Central memory CD8-positive, alpha-beta T cell (primary cell): ENCODE results near the gene ZBTB14.

ENCODE experiments used
- ATAC-seq: fragments of 150-1000 bp; cut with Tn5 transposase; replicated peaks from 2 replicates; pipeline ENCODE4 v1.10.0; 2022; ENCODE audit warnings: mild to moderate bottlenecking, moderate FRiP score, moderate number of reproducible peaks; ENCODE audit not compliant: poor library complexity, severe bottlenecking; ENCODE audit errors: extremely low read depth
- DNase-seq, 2 donors: peaks; one replicate each; pipeline ENCODE4 v3.0.0; 2021; ENCODE audit warnings: low spot score in 2 of 2
- H3K27ac Mint-ChIP-seq: one replicate; pipeline ENCODE4 v1.8.0; 2022; ENCODE audit warnings: low read depth, mild to moderate bottlenecking, moderate library complexity, mixed read lengths
- H3K27me3 Mint-ChIP-seq: one replicate; pipeline ENCODE4 v1.8.0; 2022; ENCODE audit warnings: mixed read lengths
- H3K36me3 Mint-ChIP-seq: one replicate; pipeline ENCODE4 v1.8.0; 2022; ENCODE audit warnings: mild to moderate bottlenecking, moderate library complexity, mixed read lengths; ENCODE audit not compliant: insufficient read depth
- H3K4me1 Mint-ChIP-seq: one replicate; pipeline ENCODE4 v1.8.0; 2022; ENCODE audit warnings: mixed read lengths
- H3K4me3 Mint-ChIP-seq: one replicate; pipeline ENCODE4 v1.8.0; 2022; ENCODE audit warnings: mild to moderate bottlenecking, moderate library complexity, mixed read lengths
- H3K9me3 Mint-ChIP-seq: one replicate; pipeline ENCODE4 v1.8.0; 2022; ENCODE audit warnings: mixed read lengths

Gene ZBTB14

DNA sequence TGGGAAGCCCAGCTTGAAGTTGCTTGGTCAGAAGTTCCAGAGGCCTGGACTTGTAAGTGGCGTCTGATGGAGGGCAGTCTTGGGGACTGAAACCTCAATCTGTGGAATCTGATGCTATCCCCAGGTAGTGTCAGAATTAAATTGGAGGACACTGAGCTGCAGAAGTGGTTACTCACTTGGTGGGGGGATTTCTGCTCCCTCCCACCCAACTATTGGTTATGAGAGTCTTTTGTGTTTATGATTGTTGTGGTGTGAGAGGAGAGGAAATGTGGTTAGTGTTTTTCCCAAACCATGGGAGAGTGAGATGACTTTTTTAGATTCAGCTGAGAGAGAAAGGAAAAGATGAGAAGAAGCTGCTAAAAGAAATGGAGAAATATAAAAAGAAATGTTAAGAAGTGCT lies 12.8 kb downstream of the ZBTB14 start:
- H3K27ac Mint-ChIP-seq, result no peak overlapping the region
- H3K4me1 Mint-ChIP-seq, result peaks cover 13% of the 10 kb centered on the region
- no peaks in the 10 kb centered on the region for H3K27me3 Mint-ChIP-seq
- ATAC-seq (no peak), DNase-seq (no peak)
- no peaks in the 10 kb centered on the region for H3K9me3 Mint-ChIP-seq
- no peaks in the 10 kb centered on the region for H3K36me3 Mint-ChIP-seq
- no peak overlapping the region for H3K4me3 Mint-ChIP-seq

DNA sequence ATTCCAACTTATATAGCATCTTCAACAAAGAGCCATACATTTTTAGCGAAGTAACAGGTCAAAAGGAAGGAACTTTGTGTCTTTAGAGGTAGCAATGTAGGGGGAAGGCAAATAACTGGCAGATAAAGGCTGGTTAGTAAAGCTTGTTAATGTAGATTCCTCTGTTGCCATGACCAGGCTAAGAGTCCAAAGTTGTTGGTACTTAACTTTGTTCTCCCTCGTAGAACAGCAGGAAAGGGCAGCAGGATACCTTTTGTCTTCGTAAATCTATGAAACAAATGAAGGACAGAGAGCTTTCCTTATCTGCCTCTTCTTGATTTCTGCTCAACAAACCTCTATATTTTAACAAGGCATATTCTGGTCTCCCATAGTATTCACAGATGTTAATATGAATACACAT lies 18.6 kb downstream of the ZBTB14 start:
- H3K27me3 Mint-ChIP-seq, result peaks cover 22% of the 10 kb centered on the region
- no peak overlapping the region for H3K27ac Mint-ChIP-seq

GRCh38 chr18:5275872-5276271 lies 19.7 kb downstream of the ZBTB14 start:
- Mint-ChIP-seq H3K9me3 (no peaks in the 10 kb centered on the region), H3K36me3 (no peaks in the 10 kb centered on the region), H3K4me3 (no peak overlapping the region), H3K27ac (no peak overlapping the region), H3K27me3 (peaks cover 28% of the 10 kb centered on the region), H3K4me1 (no peaks in the 10 kb centered on the region)
- no peak for DNase-seq
- no peak for ATAC-seq

More for the DNA sequence above, 18.6 kb downstream of the ZBTB14 start:
- DNase-seq, result no peak
- Mint-ChIP-seq H3K36me3 (no peaks in the 10 kb centered on the region), H3K9me3 (no peaks in the 10 kb centered on the region), H3K4me1 (no peaks in the 10 kb centered on the region), H3K4me3 (no peak overlapping the region)
- ATAC-seq, result no peak

DNA sequence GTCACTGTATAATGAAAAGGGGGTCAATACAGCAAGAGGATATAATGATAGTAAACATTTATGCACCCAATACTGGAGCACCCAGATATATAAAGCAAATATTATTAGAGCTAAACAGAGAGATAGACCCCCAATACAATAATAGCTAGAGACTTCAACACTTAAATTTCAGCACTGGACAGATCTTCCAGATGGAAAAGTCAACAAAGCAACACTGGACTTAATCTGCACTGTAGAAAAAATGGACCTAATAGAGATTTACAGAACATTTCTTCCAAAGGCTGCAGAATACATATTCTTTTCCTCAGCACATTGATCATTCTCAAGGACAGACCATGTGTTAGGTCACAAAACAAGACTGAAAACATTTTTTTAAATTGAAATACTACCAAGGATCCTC lies 26.7 kb downstream of the ZBTB14 start:
- Mint-ChIP-seq H3K27ac (no peak overlapping the region), H3K27me3 (peaks cover 75% of the 10 kb centered on the region), H3K4me3 (no peak overlapping the region), H3K9me3 (peaks cover 25% of the 10 kb centered on the region), H3K36me3 (peaks cover 2% of the 10 kb centered on the region), H3K4me1 (no peaks in the 10 kb centered on the region)
- DNase-seq (no peak), ATAC-seq (no peak)

DNA sequence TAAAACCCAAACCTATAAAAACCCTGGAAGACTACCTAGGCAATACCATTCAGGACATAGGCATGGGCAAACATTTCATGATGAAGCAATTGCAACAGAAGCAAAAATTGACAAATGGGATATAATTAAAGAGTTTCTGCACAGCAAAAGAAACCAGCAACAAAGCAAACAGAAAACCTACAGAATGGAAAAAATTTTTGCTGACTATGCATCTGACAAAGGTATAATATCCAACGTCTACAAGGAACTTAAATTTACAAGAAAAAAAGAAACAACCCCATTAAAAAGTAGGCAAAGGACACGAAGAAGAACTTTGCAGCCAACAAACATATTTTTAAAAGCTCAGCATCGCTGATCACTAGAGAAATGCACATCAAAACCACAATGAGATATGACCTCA lies 28.8 kb downstream of the ZBTB14 start:
- Mint-ChIP-seq H3K9me3 (peaks cover 29% of the 10 kb centered on the region), H3K4me1 (no peaks in the 10 kb centered on the region), H3K27me3 (peaks cover 75% of the 10 kb centered on the region), H3K4me3 (no peak overlapping the region), H3K27ac (no peak overlapping the region), H3K36me3 (peaks cover 2% of the 10 kb centered on the region)
- DNase-seq, result no peak
- ATAC-seq, result no peak

DNA sequence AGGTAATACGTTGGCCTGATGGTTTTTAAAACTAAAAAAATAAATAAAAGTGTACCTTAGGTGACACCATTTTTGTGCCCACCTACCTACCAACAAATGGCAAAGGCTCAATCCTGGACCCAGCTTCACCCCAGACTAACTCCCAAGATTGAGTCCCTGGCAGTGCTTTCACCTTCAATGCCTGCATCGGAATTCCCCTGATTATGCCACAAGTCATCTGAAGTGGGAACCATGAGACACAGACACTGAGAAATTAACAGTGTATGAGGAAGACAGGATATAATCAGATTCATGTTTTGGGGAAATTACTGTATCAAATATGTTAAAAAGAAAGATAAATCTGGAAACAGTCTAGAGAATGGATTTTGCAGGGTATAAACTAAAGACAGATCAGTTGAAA lies 41.6 kb downstream of the ZBTB14 start:
- ATAC-seq, result no peak
- peaks cover 2% of the 10 kb centered on the region for H3K36me3 Mint-ChIP-seq

GRCh38 chr18:5251117-5251516 lies 44.4 kb downstream of the ZBTB14 start:
- H3K36me3 Mint-ChIP-seq, result peaks cover 2% of the 10 kb centered on the region
- DNase-seq (no peak), ATAC-seq (no peak)
- no peak overlapping the region for H3K27ac Mint-ChIP-seq
- no peaks in the 10 kb centered on the region for H3K4me1 Mint-ChIP-seq
- H3K4me3 Mint-ChIP-seq, result no peak overlapping the region
- no peaks in the 10 kb centered on the region for H3K9me3 Mint-ChIP-seq
- H3K27me3 Mint-ChIP-seq, result peaks cover 21% of the 10 kb centered on the region

More for the DNA sequence above, 41.6 kb downstream of the ZBTB14 start:
- Mint-ChIP-seq H3K27ac (no peak overlapping the region), H3K27me3 (peaks cover 29% of the 10 kb centered on the region), H3K4me1 (no peaks in the 10 kb centered on the region), H3K4me3 (no peak overlapping the region), H3K9me3 (no peaks in the 10 kb centered on the region)
- no peak for DNase-seq

DNA sequence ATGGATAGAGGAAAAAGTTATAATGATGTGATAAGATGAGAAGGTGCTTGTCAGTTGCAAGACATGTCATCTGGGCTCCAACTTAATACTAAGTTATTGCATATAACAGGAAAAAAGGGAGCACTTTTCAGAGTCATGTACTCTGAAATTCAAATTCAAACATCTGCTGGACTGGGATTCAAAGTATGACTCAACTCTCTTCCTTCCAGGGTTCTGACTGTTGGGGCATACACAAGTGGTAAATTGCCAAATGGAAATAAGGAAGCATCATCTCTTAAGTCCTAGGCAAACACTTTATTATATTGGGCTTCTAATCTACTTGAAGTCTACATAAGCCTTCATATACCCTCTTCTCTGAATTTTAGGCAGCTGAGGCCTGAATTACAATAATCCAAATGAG lies 44.9 kb downstream of the ZBTB14 start:
- ATAC-seq, result no peak
- H3K27me3 Mint-ChIP-seq, result peaks cover 21% of the 10 kb centered on the region
- peaks cover 2% of the 10 kb centered on the region for H3K36me3 Mint-ChIP-seq
- H3K27ac Mint-ChIP-seq, result no peak overlapping the region
- H3K4me3 Mint-ChIP-seq, result no peak overlapping the region
- no peaks in the 10 kb centered on the region for H3K9me3 Mint-ChIP-seq
- DNase-seq, result no peak
- no peaks in the 10 kb centered on the region for H3K4me1 Mint-ChIP-seq

DNA sequence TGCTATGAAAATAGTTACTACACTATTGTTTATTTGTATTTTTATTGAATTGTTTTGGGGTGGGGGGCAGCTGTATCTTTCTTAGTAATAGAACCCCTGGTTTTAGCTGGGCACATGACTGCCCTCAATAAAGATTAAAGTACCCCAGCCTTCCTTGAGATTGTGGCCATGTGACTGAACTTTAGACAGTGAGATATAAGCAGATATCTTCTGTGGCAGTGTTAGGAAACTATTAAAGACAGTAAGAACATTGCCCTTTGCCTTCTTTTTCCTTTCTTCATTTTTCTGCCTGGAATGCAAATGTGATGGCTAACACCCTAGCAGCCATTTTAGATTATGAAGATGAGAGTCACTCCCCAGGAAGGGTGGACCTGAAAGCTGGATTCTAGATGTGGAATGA lies 50.6 kb downstream of the ZBTB14 start:
- Mint-ChIP-seq H3K27me3 (no peaks in the 10 kb centered on the region), H3K36me3 (peaks cover 22% of the 10 kb centered on the region), H3K4me1 (peaks cover 13% of the 10 kb centered on the region), H3K4me3 (no peak overlapping the region), H3K27ac (no peak overlapping the region), H3K9me3 (no peaks in the 10 kb centered on the region)
- ATAC-seq (no peak), DNase-seq (no peak)

DNA sequence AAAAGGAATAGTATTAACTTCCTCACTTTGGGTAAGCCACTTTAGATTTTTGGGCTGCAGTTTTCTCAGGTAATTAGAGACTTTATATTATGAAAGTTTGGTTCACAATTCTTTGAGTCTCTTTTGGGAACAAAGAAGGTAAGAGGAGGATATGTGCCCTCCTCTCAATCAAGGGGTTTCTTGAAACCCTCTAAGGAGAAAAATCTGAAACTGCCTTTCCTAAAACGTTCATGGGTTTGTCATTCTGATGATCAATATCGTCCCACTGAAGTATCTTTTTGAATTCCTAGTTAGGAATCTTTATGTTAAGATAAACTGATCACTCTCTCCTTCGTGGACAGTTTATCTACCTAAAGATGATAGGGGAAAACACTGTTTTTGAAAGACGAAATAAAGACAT lies 56.1 kb downstream of the ZBTB14 start:
- H3K9me3 Mint-ChIP-seq, result no peaks in the 10 kb centered on the region
- H3K4me1 Mint-ChIP-seq, result peaks cover 27% of the 10 kb centered on the region
- H3K27ac Mint-ChIP-seq, result no peak overlapping the region
- H3K27me3 Mint-ChIP-seq, result peaks cover 4% of the 10 kb centered on the region
- peaks cover 30% of the 10 kb centered on the region for H3K36me3 Mint-ChIP-seq
- no peak for ATAC-seq
- peak overlapping the region; percentile 94 for H3K4me3 Mint-ChIP-seq
- DNase-seq, result no peak
